Neural progenitor cell (in vitro differentiated cells): ENCODE measurements around the gene RARG.

Experiments
- CTCF ChIP-seq: fragments of 200-600 bp; sonication (generic); IDR thresholded peaks from 2 replicates; pipeline ENCODE4 v1.5.1; 2017; ENCODE audit warnings: antibody characterized with exemption, mild to moderate bottlenecking
- EZH2 ChIP-seq: fragments of 200-600 bp; sonication (generic); IDR thresholded peaks from 2 replicates; pipeline ENCODE4 v1.6.1; 2017; ENCODE audit warnings: antibody characterized with exemption, mild to moderate bottlenecking, moderate library complexity

GRCh38 chr12:53244337-53244736 lies 12.3 kb upstream of the RARG start:
- TF ChIP-seq CTCF (no peak), EZH2 (no peak)
